Right lobe of liver (tissue), 6 donors: ENCODE data around the gene SLC24A4. TPM values are rescaled to one million over a fixed set of nuclear protein-coding genes. Genes with fewer than 3 reads are reported as not detected.
A peak's percentile ranks its signal among the peaks of the same experiment; 100 is the strongest.

ENCODE experiments used
- ATAC-seq, 4 donors: fragments of 200-7000 bp; cut with Tn5 transposase; one replicate each; pipeline ENCODE4 v1.9.1; 2020; ENCODE audit warnings: mild to moderate bottlenecking in 4 of 4, moderate library complexity in 4 of 4
- DNase-seq, 3 donors: peaks; one replicate each; pipeline ENCODE4 v3.0.0-alpha.2; 2020
- H3K27ac ChIP-seq, 3 donors: fragments of 200-600 bp; one replicate each; pipeline ENCODE4 v1.8.0; 2022
- H3K27me3 ChIP-seq, 2 donors: fragments of 200-600 bp; one replicate each; pipeline ENCODE4 v1.8.0; 2022
- H3K36me3 ChIP-seq, 4 donors: fragments of 200-600 bp; sonication (generic) in 1 of 4; one replicate each; pipeline versions ENCODE4 v1.5.1 to v1.8.0; 2017 to 2022; ENCODE audit warnings: control low read depth in 1 of 4
- H3K4me1 ChIP-seq, 4 donors: fragments of 200-600 bp; sonication (generic) in 1 of 4; one replicate each; pipeline versions ENCODE4 v1.5.1 to v1.8.0; 2017 to 2022; ENCODE audit warnings: control low read depth in 1 of 4
- H3K4me3 ChIP-seq, 3 donors: fragments of 200-600 bp; one replicate each; pipeline ENCODE4 v1.8.0; 2022
- H3K9me3 ChIP-seq, 4 donors: fragments of 200-600 bp; sonication (generic) in 1 of 4; one replicate each; pipeline versions ENCODE4 v1.5.1 to v1.8.0; 2017 to 2022; ENCODE audit warnings: control low read depth in 1 of 4
- POLR2A ChIP-seq: fragments of 450-650 bp; IDR thresholded peaks from one replicate; pipeline ENCODE4 v1.6.1; 2017; ENCODE audit warnings: antibody characterized with exemption, mild to moderate bottlenecking
- WGBS: methylation state at CpG from one replicate; pipeline ENCODE4 v1.1.6; 2018; ENCODE audit warnings: low coverage, low lambda C conversion rate; ENCODE audit not compliant: insufficient coverage; ENCODE audit errors: missing lambda C conversion rate; 5-methylcytosine and 5-hydroxymethylcytosine counted together
- intact Hi-C, 2 donors: fragments of 100-400 bp; cut with DNase I; formaldehyde crosslinking; loops; one replicate each; pipeline versions ENCODE4 v1.11.2 to v1.14.1; 2022
- total RNA-seq, 6 experiments: library from RNA; depleted of rRNA in 2 of 6; stranded (reverse); fragments of >200 nt in 2 of 6; fragmentation: NEBNext Ultra II Directional in 3 of 6; extraction: Animal tissue kit (Norgen Biotek cat#: 25700) in 3 of 6; gene quantifications; one replicate each; pipeline versions ENCODE4 v1.1.0 to v1.2.4, GENCODE V29; 2016 to 2023
- TF ChIP-seq, protein P1 (sequence below), 4 donors: fragments of 200-600 bp in 3 of 4; fragments of 450-650 bp in 1 of 4; IDR thresholded peaks; one replicate each; pipeline versions ENCODE4 v1.5.1 to v1.8.0; 2016 to 2022; ENCODE audit warnings: antibody characterized with exemption in 4 of 4, mild to moderate bottlenecking in 2 of 4
- donor health status: DM: no; HTN: yes; CAD: no.
- donor health status: DM: no; HTN: no; CAD: no.
- donor health status: DM: no; HTN: no; CAD: no.
- donor health status: DM: no; HTN: yes; CAD: no.
- donor health status: DM: no; HTN: yes; CAD: no.

Gene SLC24A4
- total RNA-seq, 6 experiments from 2014 or later, result 0.06 to 0.29 (median 0.21) TPM

DNA sequence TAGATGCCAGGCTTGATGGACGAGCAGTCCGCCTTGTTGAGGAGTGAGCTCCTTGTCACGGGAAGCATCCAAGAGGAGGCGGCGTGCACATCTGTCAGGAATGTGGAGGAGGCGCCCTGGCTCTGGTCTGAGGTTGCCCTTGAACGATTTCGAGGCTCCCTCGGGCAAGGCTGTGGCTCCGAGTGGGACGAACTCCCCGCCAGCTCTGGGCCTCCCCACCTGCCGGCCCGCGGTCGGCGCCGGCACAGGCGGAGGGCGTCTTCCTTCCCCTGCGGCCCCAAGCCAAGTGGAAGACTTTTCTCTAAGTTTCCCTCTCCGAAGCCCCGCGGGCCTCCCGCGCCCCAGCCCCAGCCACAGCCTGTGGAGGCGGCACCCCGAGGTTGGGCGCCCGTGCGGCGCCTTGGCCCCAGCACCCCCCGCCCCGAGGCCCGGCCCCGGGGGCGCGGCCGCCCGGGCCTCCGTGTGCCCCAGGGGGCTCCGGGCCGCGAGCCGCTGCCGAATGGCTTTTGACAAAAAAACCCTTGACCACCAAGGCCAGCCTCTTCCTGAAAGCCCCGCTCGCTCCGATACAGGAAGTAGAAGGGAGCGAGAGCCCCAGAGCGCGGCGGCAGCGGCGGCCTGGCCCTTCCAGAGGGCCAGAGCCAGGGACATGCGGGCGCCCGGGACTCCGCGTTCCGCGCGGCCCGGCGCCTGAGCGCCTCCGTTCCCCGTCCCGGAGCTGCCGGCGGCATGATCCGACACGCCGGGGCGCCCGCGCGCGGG lies 190.4 kb downstream of the SLC24A4 start, which contains the start of gene RIN3:
Gene RIN3, plus strand, starts transcription at position 578 of the 762 bp plus-strand sequence. Its CDS starts 152 bp downstream, at position 730.
- WGBS, result 0% methylated on average over 4 of the region's 79 CpGs
- DNase-seq, result peak; percentile 60 to 74 (median 70)
- ATAC-seq, result peak; percentile 38 to 68 (median 56)
- Histone ChIP-seq H3K36me3 (no peaks in the 10 kb centered on the region), H3K27ac (peak within 1 kb of the TSS; percentile 85 to 98 (median 97)), H3K27me3 (no peaks in the 10 kb centered on the region), H3K9me3 (no peaks in the 10 kb centered on the region), H3K4me3 (peak within 1 kb of the TSS; percentile 71 to 92 (median 88)), H3K4me1 (peaks cover 0 to 8% (median 3%) of the 10 kb centered on the region in 4 donors)
- intact Hi-C loops, result no loop called here
- TF ChIP-seq POLR2A, result peak; percentile 70
- TF ChIP-seq, protein P1, sequence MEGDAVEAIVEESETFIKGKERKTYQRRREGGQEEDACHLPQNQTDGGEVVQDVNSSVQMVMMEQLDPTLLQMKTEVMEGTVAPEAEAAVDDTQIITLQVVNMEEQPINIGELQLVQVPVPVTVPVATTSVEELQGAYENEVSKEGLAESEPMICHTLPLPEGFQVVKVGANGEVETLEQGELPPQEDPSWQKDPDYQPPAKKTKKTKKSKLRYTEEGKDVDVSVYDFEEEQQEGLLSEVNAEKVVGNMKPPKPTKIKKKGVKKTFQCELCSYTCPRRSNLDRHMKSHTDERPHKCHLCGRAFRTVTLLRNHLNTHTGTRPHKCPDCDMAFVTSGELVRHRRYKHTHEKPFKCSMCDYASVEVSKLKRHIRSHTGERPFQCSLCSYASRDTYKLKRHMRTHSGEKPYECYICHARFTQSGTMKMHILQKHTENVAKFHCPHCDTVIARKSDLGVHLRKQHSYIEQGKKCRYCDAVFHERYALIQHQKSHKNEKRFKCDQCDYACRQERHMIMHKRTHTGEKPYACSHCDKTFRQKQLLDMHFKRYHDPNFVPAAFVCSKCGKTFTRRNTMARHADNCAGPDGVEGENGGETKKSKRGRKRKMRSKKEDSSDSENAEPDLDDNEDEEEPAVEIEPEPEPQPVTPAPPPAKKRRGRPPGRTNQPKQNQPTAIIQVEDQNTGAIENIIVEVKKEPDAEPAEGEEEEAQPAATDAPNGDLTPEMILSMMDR (IDR thresholded peaks at IDR 0.05), result no peak

DNA sequence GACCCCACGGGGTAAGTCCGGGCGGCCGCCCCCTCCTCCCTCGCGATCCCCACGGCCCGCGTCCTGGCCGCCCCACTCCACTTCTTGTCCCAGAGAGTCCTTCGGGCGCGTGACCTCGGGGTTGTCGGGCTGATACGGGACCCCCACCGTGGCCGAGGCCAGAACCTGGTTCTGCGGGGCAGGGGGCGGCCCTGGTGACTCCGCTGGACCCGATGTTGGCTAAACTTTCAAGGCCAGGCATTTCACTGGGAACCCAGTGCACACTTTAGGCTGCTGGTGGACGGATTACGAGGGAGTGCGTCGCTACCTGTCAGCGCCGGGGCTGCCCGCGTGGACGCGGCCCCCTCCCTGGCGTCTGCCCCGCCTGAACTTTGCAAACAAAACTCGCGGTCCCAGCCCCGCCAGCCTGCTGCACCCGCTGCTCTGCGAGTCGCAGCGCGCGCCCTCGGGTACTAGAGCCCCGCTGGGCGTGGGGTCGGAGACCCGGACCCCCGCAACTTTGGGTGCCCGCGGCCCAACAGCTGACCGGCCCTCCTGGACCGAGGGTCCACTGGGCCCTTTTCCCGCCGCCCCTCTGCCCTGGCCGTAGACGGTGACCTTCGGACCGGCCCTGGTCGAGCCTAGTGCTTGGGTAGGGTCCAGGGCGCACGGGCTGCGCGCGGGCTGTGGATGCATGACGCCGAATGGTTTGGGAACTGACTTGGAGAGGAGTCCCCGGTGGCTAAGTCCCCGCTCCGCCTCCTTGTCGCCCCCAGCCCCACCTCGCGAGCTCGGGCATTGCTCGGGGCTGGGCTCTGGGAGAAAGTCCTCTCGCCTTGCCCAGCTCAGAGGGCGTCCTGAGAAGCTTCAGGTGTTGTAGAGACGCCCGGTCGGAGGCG lies 191.2 kb downstream of the SLC24A4 start:
- 33% methylated on average over 3 of the region's 81 CpGs for WGBS
- Histone ChIP-seq H3K36me3 (no peaks in the 10 kb centered on the region), H3K27ac (peak overlapping the region; percentile 85 to 98 (median 97)), H3K27me3 (no peaks in the 10 kb centered on the region), H3K9me3 (no peaks in the 10 kb centered on the region), H3K4me3 (peak overlapping the region; percentile 71 to 92 (median 88)), H3K4me1 (peaks cover 0 to 8% (median 3%) of the 10 kb centered on the region in 4 donors)
- ATAC-seq (peak; percentile 79 to 90 (median 86)), DNase-seq (peak; percentile 80 to 92 (median 88))
- intact Hi-C loops, result no loop called here
- peak; percentile 56 for TF ChIP-seq POLR2A
- TF ChIP-seq, protein P1 (IDR thresholded peaks at IDR 0.05), result no peak

DNA sequence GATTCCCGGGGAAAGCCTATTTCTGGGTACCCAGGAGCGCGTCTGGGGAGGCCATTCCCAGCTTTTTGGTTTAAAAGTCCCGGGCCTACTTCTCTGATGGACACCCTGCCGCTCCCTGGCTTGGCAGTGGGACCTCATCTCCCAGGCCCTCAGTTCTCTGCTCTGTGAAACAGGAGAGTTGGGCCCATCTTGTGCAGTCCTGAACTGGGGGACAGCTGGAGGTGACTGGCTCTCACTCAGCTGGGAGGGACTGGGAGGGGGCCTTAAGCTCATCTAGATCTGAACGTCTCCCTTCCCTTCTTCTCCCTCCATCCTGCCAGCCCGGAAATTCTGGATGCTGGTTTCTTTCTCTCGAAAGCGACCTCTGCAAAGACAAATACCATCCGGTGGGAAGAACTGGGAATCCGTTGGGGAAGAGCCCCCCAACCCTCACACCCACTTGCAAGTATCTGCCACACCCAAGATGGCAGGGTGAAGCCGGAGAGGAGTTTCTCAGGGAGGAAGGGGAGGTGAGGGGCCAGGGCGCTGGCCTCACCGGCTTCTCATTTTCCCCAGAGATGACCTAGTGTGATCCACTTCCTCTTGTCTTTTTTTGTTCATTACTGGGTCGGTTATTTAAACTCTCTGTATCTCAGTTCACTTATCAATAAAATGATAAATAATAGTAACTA lies 192.0 kb downstream of the SLC24A4 start:
- Histone ChIP-seq H3K27ac (peak overlapping the region; percentile 85 to 98 (median 97)), H3K27me3 (no peaks in the 10 kb centered on the region), H3K9me3 (no peaks in the 10 kb centered on the region), H3K36me3 (no peaks in the 10 kb centered on the region), H3K4me3 (peak overlapping the region; percentile 71 to 92 (median 88)), H3K4me1 (peaks cover 0 to 8% (median 3%) of the 10 kb centered on the region in 4 donors)
- intact Hi-C loops, result no loop called here
- no peak for DNase-seq
- TF ChIP-seq POLR2A, result no peak
- TF ChIP-seq, protein P1 (IDR thresholded peaks at IDR 0.05), result no peak
- peak; percentile 9 to 29 (median 16) for ATAC-seq
- 31% methylated on average over 15 of the region's 15 CpGs for WGBS
